H9 (cell line): ENCODE results near the gene DMPK. TPM values are rescaled to one million over a fixed set of nuclear protein-coding genes. Genes with fewer than 3 reads are reported as not detected.
A peak's percentile ranks its signal among the peaks of the same experiment; 100 is the strongest.

Source experiments
- DNase-seq: peaks from one replicate; pipeline ENCODE4 v3.0.0-alpha.2; 2017
- H2AFZ ChIP-seq: one replicate; pipeline ENCODE4 v1.6.1; 2013; ENCODE audit warnings: mild to moderate bottlenecking, low read length, control low read depth, moderate library complexity
- H2AK5ac ChIP-seq: 2 replicates; pipeline ENCODE4 v1.6.1; 2013; ENCODE audit warnings: low read length, control low read depth, mixed read lengths; ENCODE audit not compliant: insufficient read length
- H2BK120ac ChIP-seq: one replicate; pipeline ENCODE4 v1.6.1; 2013; ENCODE audit warnings: low read depth, mild to moderate bottlenecking, low read length, control low read depth, inconsistent platforms; ENCODE audit not compliant: poor library complexity, severe bottlenecking
- H2BK12ac ChIP-seq: 2 replicates; pipeline ENCODE4 v1.6.1; 2013; ENCODE audit warnings: low read length, control low read depth, mixed read lengths, low read depth; ENCODE audit not compliant: insufficient read length
- H2BK15ac ChIP-seq: 2 replicates; pipeline ENCODE4 v1.6.1; 2013; ENCODE audit warnings: low read depth, low read length, control low read depth
- H2BK20ac ChIP-seq: one replicate; pipeline ENCODE4 v1.6.1; 2013; ENCODE audit warnings: low read depth, mild to moderate bottlenecking, low read length, control low read depth, inconsistent platforms; ENCODE audit not compliant: poor library complexity, severe bottlenecking
- H2BK5ac ChIP-seq: 2 replicates; pipeline ENCODE4 v1.6.1; 2013; ENCODE audit warnings: low read length, control low read depth, mixed read lengths; ENCODE audit not compliant: insufficient read length
- H3K14ac ChIP-seq: 2 replicates; pipeline ENCODE4 v1.6.1; 2013; ENCODE audit warnings: low read length, control low read depth; ENCODE audit not compliant: insufficient read depth
- H3K18ac ChIP-seq: 2 replicates; pipeline ENCODE4 v1.6.1; 2013; ENCODE audit warnings: low read depth, mild to moderate bottlenecking, mixed read lengths, low read length, control low read depth; ENCODE audit not compliant: insufficient read length
- H3K23ac ChIP-seq: 2 replicates; pipeline ENCODE4 v1.6.1; 2013; ENCODE audit warnings: low read length, control low read depth, mixed read lengths, low read depth; ENCODE audit not compliant: insufficient read length
- H3K23me2 ChIP-seq: 2 replicates; pipeline ENCODE4 v1.6.1; 2013; ENCODE audit warnings: low read depth, mild to moderate bottlenecking, mixed read lengths, low read length, control low read depth; ENCODE audit not compliant: insufficient read length, poor library complexity, severe bottlenecking
- H3K27ac ChIP-seq: 2 replicates; pipeline ENCODE4 v1.5.1; 2013; ENCODE audit warnings: low read length, control low read depth, mixed read lengths, low read depth; ENCODE audit not compliant: insufficient read length
- H3K27me3 ChIP-seq: 2 replicates; pipeline ENCODE4 v1.6.1; 2013; ENCODE audit warnings: low read length, control low read depth, inconsistent platforms; ENCODE audit not compliant: insufficient read depth
- H3K4ac ChIP-seq: 2 replicates; pipeline ENCODE4 v1.6.1; 2013; ENCODE audit warnings: low read depth, mild to moderate bottlenecking, control low read depth, inconsistent platforms, low read length, moderate library complexity
- H3K4me1 ChIP-seq: 2 replicates; pipeline ENCODE4 v1.6.1; 2013; ENCODE audit warnings: low read length, control low read depth, inconsistent platforms; ENCODE audit not compliant: insufficient read depth
- H3K4me2 ChIP-seq: 2 replicates; pipeline ENCODE4 v1.6.1; 2013; ENCODE audit warnings: low read length, control low read depth, mixed read lengths; ENCODE audit not compliant: insufficient read length, insufficient read depth
- H3K56ac ChIP-seq: 2 replicates; pipeline ENCODE4 v1.6.1; 2013; ENCODE audit warnings: low read depth, mild to moderate bottlenecking, mixed read lengths, low read length, control low read depth; ENCODE audit not compliant: insufficient read length
- H3K79me1 ChIP-seq: 2 replicates; pipeline ENCODE4 v1.6.1; 2013; ENCODE audit warnings: low read depth, mild to moderate bottlenecking, moderate library complexity, low read length, control low read depth, inconsistent platforms; ENCODE audit not compliant: insufficient read depth, poor library complexity, severe bottlenecking
- H3K79me2 ChIP-seq: 2 replicates; pipeline ENCODE4 v1.6.1; 2013; ENCODE audit warnings: low read length, control low read depth, inconsistent platforms; ENCODE audit not compliant: insufficient read depth
- H3K9ac ChIP-seq: 2 replicates; pipeline ENCODE4 v1.6.1; 2013; ENCODE audit warnings: low read length, control low read depth, mixed read lengths; ENCODE audit not compliant: insufficient read length; ENCODE audit errors: extremely low read depth
- H3K9me3 ChIP-seq: one replicate; pipeline ENCODE4 v1.6.1; 2013; ENCODE audit warnings: low read depth, low read length, inconsistent platforms; ENCODE audit not compliant: control insufficient read depth
- H3T11ph ChIP-seq: one replicate; pipeline ENCODE4 v1.6.1; 2013; ENCODE audit warnings: mild to moderate bottlenecking, low read length, control low read depth, inconsistent platforms
- H4K20me1 ChIP-seq: one replicate; pipeline ENCODE4 v1.6.1; 2013; ENCODE audit not compliant: control insufficient read depth, insufficient read length, insufficient read depth
- H4K5ac ChIP-seq: 2 replicates; pipeline ENCODE4 v1.6.1; 2013; ENCODE audit warnings: low read depth, mild to moderate bottlenecking, mixed read lengths, low read length, control low read depth; ENCODE audit not compliant: insufficient read length
- H4K8ac ChIP-seq: replicated peaks from 2 replicates; pipeline ENCODE4 v1.6.1; 2013; ENCODE audit warnings: low read length, control low read depth, mixed read lengths, low read depth; ENCODE audit not compliant: insufficient read length
- H4K91ac ChIP-seq: 2 replicates; pipeline ENCODE4 v1.6.1; 2013; ENCODE audit warnings: low read depth, mild to moderate bottlenecking, moderate library complexity, mixed read lengths, low read length, control low read depth; ENCODE audit not compliant: insufficient read length
- H3K27ac Mint-ChIP-seq, 3 experiments: 2 replicates in 2 of 3; 3 replicates in 1 of 3; pipeline ENCODE4 v1.8.0; 2020 to 2021; ENCODE audit warnings: mixed read lengths in 3 of 3, mild to moderate bottlenecking in 1 of 3, moderate library complexity in 1 of 3
- H3K27me3 Mint-ChIP-seq: 2 replicates; pipeline ENCODE4 v1.8.0; 2021; ENCODE audit warnings: low read depth, mild to moderate bottlenecking, moderate library complexity, mixed read lengths
- H3K36me3 Mint-ChIP-seq, 3 experiments: 2 replicates in 2 of 3; 3 replicates in 1 of 3; pipeline ENCODE4 v1.8.0; 2020 to 2021; ENCODE audit warnings: low read depth in 3 of 3, mixed read lengths in 3 of 3; ENCODE audit not compliant: insufficient read depth in 1 of 3
- H3K4me1 Mint-ChIP-seq, 2 experiments: 2 replicates each; pipeline ENCODE4 v1.8.0; 2020; ENCODE audit warnings: mixed read lengths in 2 of 2
- H3K4me3 Mint-ChIP-seq, 2 experiments: 2 replicates in 1 of 2; 3 replicates in 1 of 2; pipeline ENCODE4 v1.8.0; 2020 to 2021; ENCODE audit warnings: mild to moderate bottlenecking in 2 of 2, mixed read lengths in 2 of 2, moderate library complexity in 1 of 2
- H3K9me3 Mint-ChIP-seq, 2 experiments: 2 replicates in 1 of 2; 3 replicates in 1 of 2; pipeline ENCODE4 v1.8.0; 2020; ENCODE audit warnings: mild to moderate bottlenecking in 2 of 2, mixed read lengths in 2 of 2, moderate library complexity in 1 of 2
- CTCF ChIP-seq: fragments of 200-600 bp; sonication (generic); conservative IDR thresholded peaks from 3 replicates; pipeline ENCODE4 v1.8.0; 2021; ENCODE audit warnings: antibody characterized with exemption, mild to moderate bottlenecking
- WGBS: extraction: QIAGEN DNeasy Blood & Tissue Kit; methylation state at CpG from one replicate; pipeline ENCODE4 v1.1.7; 2013; ENCODE audit warnings: missing lambda C conversion rate, low lambda C conversion rate, mixed read lengths; ENCODE audit not compliant: insufficient read length; ENCODE audit errors: extremely low coverage; 5-methylcytosine and 5-hydroxymethylcytosine counted together
- total RNA-seq: library from RNA; stranded (reverse); gene quantifications from 2 replicates; pipeline ENCODE4 v1.2.1, GENCODE V29; 2021

The DMPK gene
- total RNA-seq, 1 experiment from 2014 or later: 67.4 TPM

GRCh38 chr19:45812297-45812696, 30.0 kb upstream of the DMPK start:
- Histone ChIP-seq H2BK20ac (no peak overlapping the region), H3K9me3 (no peaks in the 10 kb centered on the region), H3K14ac (no peak overlapping the region), H3K4ac (no peak overlapping the region), H4K91ac (no peak overlapping the region), H3K9ac (no peak overlapping the region), H3K23ac (no peak overlapping the region), H4K8ac (no peak overlapping the region), H2BK120ac (no peak overlapping the region), H3T11ph (no peak overlapping the region), H3K4me2 (no peak overlapping the region), H3K56ac (no peak overlapping the region), H3K27me3 (no peaks in the 10 kb centered on the region), H2BK5ac (no peak overlapping the region), H2BK15ac (no peak overlapping the region), H3K79me1 (no peaks in the 10 kb centered on the region), H4K5ac (no peak overlapping the region), H2AK5ac (no peak overlapping the region), H3K79me2 (no peaks in the 10 kb centered on the region), H2AFZ (no peak overlapping the region), H3K4me1 (no peaks in the 10 kb centered on the region), H3K23me2 (peaks cover 13% of the 10 kb centered on the region), H3K18ac (no peak overlapping the region), H3K27ac (no peak overlapping the region), H4K20me1 (no peaks in the 10 kb centered on the region), H2BK12ac (no peak overlapping the region)
- Mint-ChIP-seq H3K4me1 (peaks cover 14 to 20% of the 10 kb centered on the region in 2 experiments), H3K27ac (no peak overlapping the region), H3K27me3 (peaks cover 11% of the 10 kb centered on the region), H3K9me3 (no peaks in the 10 kb centered on the region), H3K4me3 (peak overlapping the region in 1 of 2 experiments; percentile 38; a peak in 3 of 5 replicates), H3K36me3 (peaks cover 1 to 6% (median 5%) of the 10 kb centered on the region in 3 experiments; a peak in 3 of 7 replicates)
- TF ChIP-seq CTCF: no peak
- WGBS: no CpG with 5 or more reads among the region's 6 CpGs
- no peak for DNase-seq
